ENCODE results near the gene NFE2. TPM values are rescaled to one million over a fixed set of nuclear protein-coding genes. Genes with fewer than 3 reads are reported as not detected.

The NFE2 gene
- polyA plus RNA-seq, 1 experiment, result 0.25 TPM

- H3K9me3 ChIP-seq (ENCODE audit: control insufficient read depth, insufficient read depth, low read length), result no peaks in the 10 kb centered on the region; the same call in 1 of the 2 replicates
- H3K27ac ChIP-seq (ENCODE audit: low read depth, low read length), result no peak overlapping the region
- no peak overlapping the region for H3K4me3 ChIP-seq (ENCODE audit: low read depth, low read length)
- TF ChIP-seq CTCF (IDR thresholded peaks at IDR 0.05; ENCODE audit: low read depth, low read length), result no peak
- POLR2A ChIA-PET, result interaction anchor here (0.6 to 1.8 kb wide), 7 partner anchors 9 to 40 kb away, joined by 3 to 9 read pairs (median 4); partner anchors contain the start of gene HNRNPA1
- peaks cover 34% of the 10 kb centered on the region for H3K27me3 ChIP-seq (ENCODE audit: control insufficient read depth, insufficient read depth, low read length)
- DNase-seq (ENCODE audit: low read depth, low spot score), result no peak
- CTCF ChIA-PET, result interaction anchor here (0.6 to 4.2 kb wide), 13 partner anchors 8 to 597 kb away, joined by 3 to 29 read pairs (median 4); partner anchors contain the start of gene COPZ1
Observed at GRCh38 chr12:54301428-54302048, 723 bp upstream of the NFE2 start.

GRCh38 chr12:54300225-54300731 is 537 bp downstream of the NFE2 start:
- H3K4me3 ChIP-seq (ENCODE audit: low read depth, low read length), result peak overlapping the region; percentile 54
- peaks cover 36% of the 10 kb centered on the region for H3K27me3 ChIP-seq (ENCODE audit: control insufficient read depth, insufficient read depth, low read length)
- DNase-seq (ENCODE audit: low read depth, low spot score), result no peak
- POLR2A ChIA-PET, result interaction anchor here (1.0 to 1.8 kb wide), 2 partner anchors 9 to 41 kb away, joined by 4 to 9 read pairs; no protein-coding TSS in a partner anchor
- TF ChIP-seq CTCF (IDR thresholded peaks at IDR 0.05; ENCODE audit: low read depth, low read length), result no peak
- H3K27ac ChIP-seq (ENCODE audit: low read depth, low read length), result no peak overlapping the region
- CTCF ChIA-PET, result interaction anchor here (0.6 to 4.2 kb wide), 5 partner anchors 24 to 79 kb away, joined by 3 to 29 read pairs (median 3); partner anchors contain the start of gene COPZ1
- no peaks in the 10 kb centered on the region; the same call in 1 of the 2 replicates for H3K9me3 ChIP-seq (ENCODE audit: control insufficient read depth, insufficient read depth, low read length)

- POLR2A ChIA-PET, result no interaction called here
Observed at GRCh38 chr12:54299515-54300224, 1.1 kb downstream of the NFE2 start.

GRCh38 chr12:54298904-54299303 is 1.9 kb downstream of the NFE2 start:
- Histone ChIP-seq H3K4me3 (ENCODE audit: low read depth, low read length) (no peak overlapping the region), H3K9me3 (ENCODE audit: control insufficient read depth, insufficient read depth, low read length) (no peaks in the 10 kb centered on the region; the same call in 1 of the 2 replicates), H3K27me3 (ENCODE audit: control insufficient read depth, insufficient read depth, low read length) (peaks cover 30% of the 10 kb centered on the region), H3K27ac (ENCODE audit: low read depth, low read length) (no peak overlapping the region)
- DNase-seq (ENCODE audit: low read depth, low spot score), result no peak
- ChIA-PET POLR2A (interaction anchor here (0.7 kb wide), 2 partner anchors 54 to 750 kb away, joined by 4 to 6 read pairs; no protein-coding TSS in a partner anchor), CTCF (interaction anchor here (0.5 to 4.2 kb wide), 8 partner anchors 25 to 1358 kb away, joined by 3 to 29 read pairs (median 3); partner anchors contain the start of gene COPZ1)
- no peak for TF ChIP-seq CTCF (IDR thresholded peaks at IDR 0.05; ENCODE audit: low read depth, low read length)

More at GRCh38 chr12:54299515-54300224, 1.1 kb downstream of the NFE2 start:
- no peaks in the 10 kb centered on the region; the same call in 1 of the 2 replicates for H3K9me3 ChIP-seq (ENCODE audit: control insufficient read depth, insufficient read depth, low read length)
- no peak overlapping the region for H3K4me3 ChIP-seq (ENCODE audit: low read depth, low read length)
- no peak overlapping the region for H3K27ac ChIP-seq (ENCODE audit: low read depth, low read length)
- no peak for TF ChIP-seq CTCF (IDR thresholded peaks at IDR 0.05; ENCODE audit: low read depth, low read length)
- DNase-seq (ENCODE audit: low read depth, low spot score), result no peak
- H3K27me3 ChIP-seq (ENCODE audit: control insufficient read depth, insufficient read depth, low read length), result peaks cover 35% of the 10 kb centered on the region
- CTCF ChIA-PET, result interaction anchor here (0.7 to 4.2 kb wide), 6 partner anchors 25 to 1358 kb away, joined by 3 to 29 read pairs (median 3); partner anchors contain the start of gene COPZ1

Data from AG04450 (cell line).